B cell (primary cell): ENCODE results near the gene PFKFB3. TPM values are rescaled to one million over a fixed set of nuclear protein-coding genes. Genes with fewer than 3 reads are reported as not detected.

Experiments used
- ATAC-seq: fragments of 200-7000 bp; cut with Tn5 transposase; one replicate; pipeline ENCODE4 v1.10.0; 2021; ENCODE audit warnings: low read depth, mild to moderate bottlenecking, moderate number of reproducible peaks, moderate library complexity
- CTCF ChIA-PET: fragments of 350-600 bp; sonication (Branson Sonifier 250); formaldehyde crosslinking; loops from one replicate; lab custom pipeline; 2021; ENCODE audit warnings: antibody characterized with exemption, inconsistent platforms; lab: Charles Lee
- POLR2A ChIA-PET: fragments of 350-600 bp; sonication (Branson Sonifier 250); formaldehyde crosslinking; loops from one replicate; lab custom pipeline; 2021; ENCODE audit warnings: antibody characterized with exemption; lab: Charles Lee
- DNase-seq: peaks from one replicate; pipeline ENCODE4 v3.0.0; 2013
- H2AFZ ChIP-seq: 2 replicates; pipeline ENCODE4 v1.6.1; 2012; ENCODE audit warnings: mild to moderate bottlenecking, low read depth, low read length; ENCODE audit not compliant: insufficient read depth, poor library complexity, severe bottlenecking
- H3K27ac ChIP-seq, 2 donors: 1 replicate in 1 of 2; 2 replicates in 1 of 2; pipeline ENCODE4 v1.5.1; 2012 to 2013; ENCODE audit warnings: low read length in 2 of 2, mild to moderate bottlenecking in 2 of 2, moderate library complexity in 1 of 2
- H3K27me3 ChIP-seq, 4 experiments: fragments of 200-600 bp in 1 of 4; sonication (generic) in 1 of 4; replicated peaks in 1 of 4; 1 replicate in 2 of 4; 2 replicates in 2 of 4; pipeline versions ENCODE4 v1.6.1 to v1.7.0; 2013 to 2016; ENCODE audit warnings: low read length in 3 of 4, mild to moderate bottlenecking in 2 of 4, mixed read lengths in 1 of 4, moderate library complexity in 1 of 4; ENCODE audit not compliant: insufficient read depth in 4 of 4, control insufficient read depth in 3 of 4; ENCODE audit errors: control extremely low read depth in 1 of 4
- H3K36me3 ChIP-seq, 2 experiments: replicated peaks in 1 of 2; 1 replicate in 1 of 2; 2 replicates in 1 of 2; pipeline versions ENCODE4 v1.6.1 to v1.7.1; 2013; ENCODE audit warnings: low read length in 1 of 2; ENCODE audit not compliant: insufficient read depth in 2 of 2, control insufficient read depth in 1 of 2; ENCODE audit errors: control extremely low read depth in 1 of 2, extremely low read depth in 1 of 2
- H3K4me1 ChIP-seq, 2 donors: fragments of 200-600 bp in 1 of 2; sonication (generic) in 1 of 2; 1 replicate in 1 of 2; 2 replicates in 1 of 2; pipeline versions ENCODE4 v1.5.1 to v1.6.1; 2013 to 2017; ENCODE audit warnings: low read length in 2 of 2; ENCODE audit not compliant: control insufficient read depth in 2 of 2, insufficient read depth in 2 of 2
- H3K4me2 ChIP-seq: replicated peaks from 2 replicates; pipeline ENCODE3; 2012; ENCODE audit warnings: mild to moderate bottlenecking, low read depth, low read length; ENCODE audit not compliant: poor library complexity, severe bottlenecking
- H3K4me3 ChIP-seq, 5 experiments: fragments of 200-600 bp in 1 of 5; sonication (generic) in 1 of 5; 1 replicate in 3 of 5; 2 replicates in 2 of 5; pipeline versions ENCODE4 v1.5.1 to v1.7.0; 2011 to 2016; ENCODE audit warnings: low read length in 4 of 5, mild to moderate bottlenecking in 4 of 5, low read depth in 2 of 5, control low read depth in 1 of 5, moderate library complexity in 1 of 5; ENCODE audit not compliant: insufficient read depth in 1 of 5; ENCODE audit errors: control extremely low read depth in 1 of 5, extremely low read depth in 1 of 5
- H3K79me2 ChIP-seq: fragments of 200-600 bp; sonication (generic); one replicate; pipeline ENCODE4 v1.6.0; 2016; ENCODE audit warnings: low read length; ENCODE audit not compliant: control insufficient read depth, insufficient read depth
- H3K9ac ChIP-seq: fragments of 200-600 bp; sonication (generic); 2 replicates; pipeline ENCODE4 v1.6.1; 2017; ENCODE audit warnings: mild to moderate bottlenecking, low read length, moderate library complexity
- H3K9me3 ChIP-seq, 3 donors: one replicate each; pipeline versions ENCODE4 v1.6.1 to v1.7.1; 2013; ENCODE audit warnings: low read length in 2 of 3; ENCODE audit not compliant: control insufficient read depth in 2 of 3, insufficient read depth in 1 of 3; ENCODE audit errors: control extremely low read depth in 1 of 3
- H4K20me1 ChIP-seq: 2 replicates; pipeline ENCODE4 v1.6.0; 2012; ENCODE audit warnings: mild to moderate bottlenecking, low read length; ENCODE audit not compliant: insufficient read depth, control insufficient read depth, poor library complexity, severe bottlenecking
- H3K27ac Mint-ChIP-seq: one replicate; pipeline ENCODE4 v1.8.0; 2021; ENCODE audit warnings: mixed read lengths
- H3K27me3 Mint-ChIP-seq: one replicate; pipeline ENCODE4 v1.8.0; 2021; ENCODE audit warnings: mixed read lengths
- H3K4me1 Mint-ChIP-seq: one replicate; pipeline ENCODE4 v1.8.0; 2021; ENCODE audit warnings: mixed read lengths
- H3K4me3 Mint-ChIP-seq: one replicate; pipeline ENCODE4 v1.8.0; 2021; ENCODE audit warnings: mixed read lengths
- H3K9me3 Mint-ChIP-seq: one replicate; pipeline ENCODE4 v1.8.0; 2022; ENCODE audit warnings: mixed read lengths; ENCODE audit not compliant: insufficient read depth
- CTCF ChIP-seq: fragments of 200-600 bp; IDR thresholded peaks from one replicate; pipeline ENCODE4 v1.8.0; 2022; ENCODE audit warnings: antibody characterized with exemption, mild to moderate bottlenecking
- EZH2 ChIP-seq: IDR thresholded peaks from 2 replicates; pipeline ENCODE4 v1.6.1; 2012; ENCODE audit warnings: borderline replicate concordance, low read depth, mild to moderate bottlenecking, moderate library complexity, low read length; ENCODE audit not compliant: insufficient read depth, poor library complexity, severe bottlenecking
- WGBS: methylation state at CpG from one replicate; pipeline ENCODE4 v1.1.5; 2013; ENCODE audit warnings: missing lambda C conversion rate; ENCODE audit not compliant: insufficient coverage; 5-methylcytosine and 5-hydroxymethylcytosine counted together
- intact Hi-C: fragments of 100-400 bp; cut with micrococcal nuclease; formaldehyde crosslinking; loops from one replicate; pipeline ENCODE4 v1.10.0; 2022
- polyA plus RNA-seq: library from polyadenylated mRNA; depleted of rRNA; stranded (reverse); fragments of >200 nt; gene quantifications from 2 replicates; pipeline ENCODE4 v1.2.3, GENCODE V29; 2012
- total RNA-seq, 2 donors: library from RNA; stranded (reverse); fragments of 120-200 nt in 1 of 2; gene quantifications; 1 replicate in 1 of 2; 2 replicates in 1 of 2; pipeline versions ENCODE4 v1.2.3 to v1.2.4, GENCODE V29; 2013 to 2022

Gene PFKFB3
- total and polyA plus RNA-seq, 2 donors (not counting 1 experiment from before 2014, with no cell fraction given), result 13.2 to 239 TPM

- Histone ChIP-seq H3K9ac (peak overlapping the region; percentile 81), H3K4me3 (peak overlapping the region; percentile 52 to 75 (median 74)), H3K27me3 (no peaks in the 10 kb centered on the region), H4K20me1 (peaks cover 45% of the 10 kb centered on the region), H3K27ac (no peak overlapping the region), H3K36me3 (no peaks in the 10 kb centered on the region), H3K79me2 (peaks cover 32% of the 10 kb centered on the region), H3K4me1 (peaks cover 13 to 29% of the 10 kb centered on the region in 2 donors), H2AFZ (peak overlapping the region; percentile 87), H3K9me3 (no peaks in the 10 kb centered on the region), H3K4me2 (peak overlapping the region; percentile 93)
- ATAC-seq (peak; percentile 12), DNase-seq (peak; percentile 65)
- intact Hi-C loops, result no loop called here
- POLR2A ChIA-PET, result interaction anchor here (0.7 to 5.7 kb wide), 4 partner anchors 144 to 202 kb away, joined by 3 to 72 read pairs (median 5); no protein-coding TSS in a partner anchor
- H3K9me3 Mint-ChIP-seq, result no peaks in the 10 kb centered on the region
- no peak for TF ChIP-seq CTCF
- no peak for TF ChIP-seq EZH2
- CTCF ChIA-PET, result interaction anchor here (0.8 to 2.5 kb wide), 7 partner anchors 42 to 202 kb away, joined by 3 to 44 read pairs (median 4); no protein-coding TSS in a partner anchor
- WGBS, result 10% methylated on average over 28 of the region's 28 CpGs
- H3K27me3 Mint-ChIP-seq, result no peaks in the 10 kb centered on the region
- H3K4me1 Mint-ChIP-seq, result peaks cover 30% of the 10 kb centered on the region
- H3K4me3 Mint-ChIP-seq, result peak overlapping the region; percentile 90
- H3K27ac Mint-ChIP-seq, result no peak overlapping the region
Observed at GRCh38 chr10:6204063-6204340, 1.3 kb downstream of the PFKFB3 start.

DNA sequence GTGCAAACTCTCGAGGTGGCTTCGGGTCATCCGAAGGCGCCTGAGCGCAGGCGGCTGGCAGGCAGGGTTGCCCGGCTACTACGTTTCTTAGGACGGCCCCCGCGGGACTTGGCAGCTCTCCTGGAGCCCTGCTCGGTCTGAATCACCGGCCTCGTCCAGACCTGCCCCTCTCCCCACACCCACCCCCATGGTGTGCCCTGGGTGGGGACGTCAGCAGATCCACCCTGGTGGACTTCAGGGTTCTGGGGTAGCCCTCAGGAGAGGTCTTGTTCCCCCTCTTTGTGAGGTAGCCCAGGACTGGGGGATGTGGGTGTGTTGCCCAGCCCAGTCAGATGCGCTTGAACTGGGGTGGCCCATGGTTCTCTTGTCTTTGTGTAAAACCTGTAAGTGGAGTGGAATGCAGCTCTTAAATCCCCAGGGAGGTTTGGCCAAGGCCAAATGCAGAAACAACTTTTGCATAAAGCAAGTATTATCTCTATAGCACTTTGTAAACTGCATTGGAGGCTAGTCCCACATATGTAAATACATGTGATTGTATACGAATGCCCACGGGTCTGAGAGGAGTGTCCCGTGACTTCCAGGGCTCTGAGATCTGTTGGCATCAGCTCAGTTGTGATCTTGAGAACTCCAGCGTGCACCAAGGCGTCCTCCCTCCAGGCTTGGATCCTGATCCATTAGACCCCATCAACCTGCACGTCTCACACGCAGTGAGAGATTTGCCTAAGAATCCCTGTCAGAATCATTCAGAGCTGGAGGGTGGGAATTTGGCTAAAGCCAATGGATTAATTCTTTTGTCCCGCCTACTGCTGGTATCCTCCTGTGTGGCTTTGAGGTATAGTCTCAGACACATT lies 1.8 kb downstream of the PFKFB3 start:
- H3K4me2 ChIP-seq, result peak overlapping the region; percentile 93
- peaks cover 13 to 29% of the 10 kb centered on the region in 2 donors for H3K4me1 ChIP-seq
- H3K9me3 Mint-ChIP-seq, result no peaks in the 10 kb centered on the region
- H4K20me1 ChIP-seq, result peaks cover 48% of the 10 kb centered on the region
- DNase-seq (peak; percentile 43), ATAC-seq (no peak)
- H3K9ac ChIP-seq, result peak overlapping the region; percentile 81
- intact Hi-C loops, result no loop called here
- H3K4me3 Mint-ChIP-seq, result peak overlapping the region; percentile 90
- POLR2A ChIA-PET, result interaction anchor here (0.7 to 5.7 kb wide), 4 partner anchors 144 to 201 kb away, joined by 3 to 72 read pairs (median 5); no protein-coding TSS in a partner anchor
- H3K27ac ChIP-seq, result no peak overlapping the region
- H3K36me3 ChIP-seq, result no peaks in the 10 kb centered on the region
- H2AFZ ChIP-seq, result no peak overlapping the region
- H3K27ac Mint-ChIP-seq, result peak overlapping the region; percentile 16
- peaks cover 36% of the 10 kb centered on the region for H3K79me2 ChIP-seq
- 69% methylated on average over 9 of the region's 24 CpGs for WGBS
- no peaks in the 10 kb centered on the region for H3K9me3 ChIP-seq
- TF ChIP-seq EZH2, result no peak
- TF ChIP-seq CTCF, result no peak
- peaks cover 31% of the 10 kb centered on the region for H3K4me1 Mint-ChIP-seq
- no peaks in the 10 kb centered on the region for H3K27me3 Mint-ChIP-seq
- peak overlapping the region; percentile 52 to 74 (median 67) for H3K4me3 ChIP-seq
- CTCF ChIA-PET, result interaction anchor here (0.8 to 2.5 kb wide), 7 partner anchors 41 to 202 kb away, joined by 3 to 44 read pairs (median 4); no protein-coding TSS in a partner anchor
- H3K27me3 ChIP-seq, result no peaks in the 10 kb centered on the region
